Chondrocyte (in vitro differentiated cells): ENCODE results near the gene OR10H2. TPM values are rescaled to one million over a fixed set of nuclear protein-coding genes. Genes with fewer than 3 reads are reported as not detected.
"Not testable (repeated sequence)": the region's sequence is repeated elsewhere in the genome, so short reads cannot be mapped to it uniquely, and the experiment has no call there.

Source experiments
- DNase-seq: peaks from one replicate; pipeline ENCODE4 v3.0.0; 2021; ENCODE audit warnings: mixed read lengths, low spot score
- H3K27ac Mint-ChIP-seq: one replicate; pipeline ENCODE4 v1.8.0; 2021; ENCODE audit warnings: mild to moderate bottlenecking, moderate library complexity, mixed read lengths; ENCODE audit not compliant: unreplicated experiment
- H3K27me3 Mint-ChIP-seq: 2 replicates; pipeline ENCODE4 v1.8.0; 2021; ENCODE audit warnings: low read depth, mixed read lengths
- H3K36me3 Mint-ChIP-seq: 2 replicates; pipeline ENCODE4 v1.8.0; 2021; ENCODE audit warnings: low read depth, mixed read lengths
- H3K4me1 Mint-ChIP-seq: 2 replicates; pipeline ENCODE4 v1.8.0; 2021; ENCODE audit warnings: low read depth, mild to moderate bottlenecking, mixed read lengths
- H3K4me3 Mint-ChIP-seq: one replicate; pipeline ENCODE4 v1.8.0; 2021; ENCODE audit warnings: mild to moderate bottlenecking, moderate library complexity, mixed read lengths; ENCODE audit not compliant: unreplicated experiment
- H3K9me3 Mint-ChIP-seq: 2 replicates; pipeline ENCODE4 v1.8.0; 2021; ENCODE audit warnings: low read depth, mixed read lengths
- CTCF ChIP-seq: fragments of 200-600 bp; sonication (generic); IDR thresholded peaks from 2 replicates; pipeline ENCODE4 v1.5.0; 2021; ENCODE audit warnings: antibody characterized with exemption, mild to moderate bottlenecking, moderate library complexity
- total RNA-seq: library from RNA; stranded (reverse); gene quantifications from 3 replicates; pipeline ENCODE4 v1.2.1, GENCODE V29; 2021

OR10H2 gene
- total RNA-seq, 1 donor from 2014 or later, result not detected

- TF ChIP-seq CTCF, result no peak
- Mint-ChIP-seq H3K27ac (no peak overlapping the region), H3K9me3 (peaks cover 17% of the 10 kb centered on the region), H3K27me3 (no peaks in the 10 kb centered on the region), H3K4me3 (no peak overlapping the region), H3K36me3 (no peaks in the 10 kb centered on the region), H3K4me1 (no peaks in the 10 kb centered on the region)
- no peak for DNase-seq
Observed at GRCh38 chr19:15758379-15758778, 30.6 kb downstream of the OR10H2 start.

- H3K4me1 Mint-ChIP-seq, result no peaks in the 10 kb centered on the region
- H3K36me3 Mint-ChIP-seq, result no peaks in the 10 kb centered on the region
- no peaks in the 10 kb centered on the region for H3K27me3 Mint-ChIP-seq
- H3K4me3 Mint-ChIP-seq, result no peak overlapping the region
- H3K9me3 Mint-ChIP-seq, result peaks cover 9% of the 10 kb centered on the region
- H3K27ac Mint-ChIP-seq, result no peak overlapping the region
- no peak for DNase-seq
- no peak for TF ChIP-seq CTCF
Observed at GRCh38 chr19:15759962-15760565, 32.2 kb downstream of the OR10H2 start.

GRCh38 chr19:15769586-15769985, 41.8 kb downstream of the OR10H2 start:
- no peak overlapping the region for H3K4me3 Mint-ChIP-seq
- H3K27me3 Mint-ChIP-seq, result no peaks in the 10 kb centered on the region
- H3K4me1 Mint-ChIP-seq, result no peaks in the 10 kb centered on the region
- no peak overlapping the region for H3K27ac Mint-ChIP-seq
- no peak for DNase-seq
- H3K36me3 Mint-ChIP-seq, result no peaks in the 10 kb centered on the region
- H3K9me3 Mint-ChIP-seq, result peaks cover 56% of the 10 kb centered on the region
- TF ChIP-seq CTCF, result no peak

GRCh38 chr19:15774159-15774558, 46.3 kb downstream of the OR10H2 start:
- not testable (repeated sequence) for H3K4me3 Mint-ChIP-seq, H3K36me3 Mint-ChIP-seq, H3K27me3 Mint-ChIP-seq, DNase-seq, H3K27ac Mint-ChIP-seq, H3K4me1 Mint-ChIP-seq
- peaks cover 46% of the 10 kb centered on the region for H3K9me3 Mint-ChIP-seq

- no peaks in the 10 kb centered on the region for H3K27me3 Mint-ChIP-seq
- no peak overlapping the region for H3K4me3 Mint-ChIP-seq
- TF ChIP-seq CTCF, result no peak
- no peak for DNase-seq
- H3K4me1 Mint-ChIP-seq, result no peaks in the 10 kb centered on the region
- peaks cover 41% of the 10 kb centered on the region for H3K9me3 Mint-ChIP-seq
- H3K27ac Mint-ChIP-seq, result no peak overlapping the region
- H3K36me3 Mint-ChIP-seq, result no peaks in the 10 kb centered on the region
Observed at GRCh38 chr19:15775249-15775648, 47.4 kb downstream of the OR10H2 start.

GRCh38 chr19:15776264-15776663, 48.4 kb downstream of the OR10H2 start:
- TF ChIP-seq CTCF, result no peak
- H3K36me3 Mint-ChIP-seq, result no peaks in the 10 kb centered on the region

More at GRCh38 chr19:15776264-15776663, 48.4 kb downstream of the OR10H2 start:
- peaks cover 35% of the 10 kb centered on the region for H3K9me3 Mint-ChIP-seq
- H3K4me1 Mint-ChIP-seq, result no peaks in the 10 kb centered on the region
- no peak overlapping the region for H3K4me3 Mint-ChIP-seq
- no peak overlapping the region for H3K27ac Mint-ChIP-seq
- DNase-seq, result no peak
- no peaks in the 10 kb centered on the region for H3K27me3 Mint-ChIP-seq
